Measurements from ENCODE around the gene FOXD4. TPM values are rescaled to one million over a fixed set of nuclear protein-coding genes. Genes with fewer than 3 reads are reported as not detected.
A peak's percentile ranks its signal among the peaks of the same experiment; 100 is the strongest.
"Not testable (repeated sequence)": the region's sequence is repeated elsewhere in the genome, so short reads cannot be mapped to it uniquely, and the experiment has no call there.

The FOXD4 gene
- total RNA-seq, 1 experiment from 2014 or later = 1.4 TPM

DNA sequence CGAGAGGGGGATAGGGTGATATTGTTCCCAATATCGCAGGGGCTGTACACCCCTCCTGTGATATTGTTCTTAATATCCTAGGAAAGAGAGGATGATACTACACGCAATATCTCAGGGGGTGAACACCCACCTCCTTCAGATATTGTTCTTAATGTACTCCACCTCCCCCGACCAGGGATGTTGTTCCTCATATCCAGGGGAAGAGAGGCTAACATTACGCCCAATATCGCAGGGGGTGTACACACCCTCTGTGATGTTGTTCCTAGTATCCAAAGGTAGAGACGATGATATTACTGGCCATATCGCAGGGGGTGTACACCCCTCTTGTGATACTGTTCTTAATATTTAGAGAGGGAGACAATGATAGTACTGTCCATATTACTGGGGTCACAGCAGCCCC is 12.2 kb downstream of the FOXD4 start:
- not testable (repeated sequence) for DNase-seq

DNA sequence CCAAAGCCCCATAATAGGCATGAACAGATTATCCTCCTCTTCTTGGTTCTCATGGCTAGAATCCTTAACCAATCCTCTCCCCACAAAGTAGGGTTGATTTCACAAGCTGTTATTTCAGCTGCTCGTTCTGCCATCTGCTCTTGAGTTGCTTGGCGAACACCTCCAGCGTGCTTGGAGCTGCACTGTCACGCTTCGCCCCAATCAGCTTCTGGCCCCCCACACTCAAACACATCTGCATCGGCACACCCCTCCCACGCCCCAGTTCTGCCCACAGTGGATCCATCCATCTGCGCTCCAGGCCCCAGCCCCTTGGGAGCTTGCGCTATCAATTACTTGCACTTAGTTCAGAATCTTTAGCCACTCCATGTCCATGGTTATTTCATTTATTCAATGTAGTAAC is 17.8 kb downstream of the FOXD4 start:
- not testable (repeated sequence) for H3K9me3 ChIP-seq (replicated peaks); H3K4me1 ChIP-seq; H3K4me3 ChIP-seq; H3K27me3 ChIP-seq; H3K36me3 ChIP-seq
- DNase-seq = peak in 1 of 2 experiments; percentile 86
- peak overlapping the region; percentile 97 for H3K27ac ChIP-seq

More for the DNA sequence above, 12.2 kb downstream of the FOXD4 start:
- H3K4me1 ChIP-seq; H3K27ac ChIP-seq; H3K9me3 ChIP-seq (replicated peaks); H3K4me3 ChIP-seq; H3K36me3 ChIP-seq; H3K27me3 ChIP-seq: not testable (repeated sequence)

GRCh38 chr9:99867-100266 is 18.4 kb downstream of the FOXD4 start:
- Histone ChIP-seq H3K4me3 (peak overlapping the region; percentile 33), H3K27ac (peak overlapping the region; percentile 97)
- DNase-seq = peak; percentile 91
- H3K27me3 ChIP-seq; H3K36me3 ChIP-seq; H3K4me1 ChIP-seq; H3K9me3 ChIP-seq (replicated peaks): not testable (repeated sequence)

GRCh38 chr9:98775-99174 is 19.4 kb downstream of the FOXD4 start:
- DNase-seq; H3K36me3 ChIP-seq; H3K4me1 ChIP-seq; H3K9me3 ChIP-seq (replicated peaks); H3K4me3 ChIP-seq; H3K27ac ChIP-seq; H3K27me3 ChIP-seq: not testable (repeated sequence)

GRCh38 chr9:94992-95391 is 23.2 kb downstream of the FOXD4 start:
- not testable (repeated sequence) for DNase-seq; H3K4me3 ChIP-seq; H3K27ac ChIP-seq; H3K27me3 ChIP-seq; H3K4me1 ChIP-seq; H3K36me3 ChIP-seq; H3K9me3 ChIP-seq (replicated peaks)

- not testable (repeated sequence) for H3K9me3 ChIP-seq (replicated peaks); H3K27ac ChIP-seq; H3K4me1 ChIP-seq; H3K27me3 ChIP-seq; H3K36me3 ChIP-seq; H3K4me3 ChIP-seq
- DNase-seq = peak in 1 of 2 experiments; percentile 14
Observed at GRCh38 chr9:94323-94722, 23.9 kb downstream of the FOXD4 start.

DNA sequence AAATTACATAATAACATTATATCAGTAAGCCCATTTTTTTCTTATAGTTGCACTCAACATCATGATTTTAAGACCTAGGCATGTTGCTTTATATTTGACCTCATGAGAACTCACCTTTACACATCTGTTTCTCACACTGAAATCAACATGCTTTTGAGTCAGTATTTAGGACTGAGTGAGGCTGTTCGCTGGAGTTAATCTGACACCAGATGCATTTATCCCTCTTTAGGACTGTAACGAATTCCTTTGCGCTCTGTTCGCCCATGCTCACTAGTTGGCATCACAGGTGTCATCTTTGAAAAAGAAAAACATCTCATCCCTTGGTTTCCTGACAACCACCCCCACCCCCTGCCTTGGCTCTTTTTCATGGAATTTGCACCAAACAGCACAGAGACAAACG is 24.3 kb downstream of the FOXD4 start:
- not testable (repeated sequence) for H3K4me1 ChIP-seq; H3K9me3 ChIP-seq (replicated peaks); H3K4me3 ChIP-seq; H3K27me3 ChIP-seq; H3K27ac ChIP-seq; H3K36me3 ChIP-seq
- peak; percentile 31 to 64 for DNase-seq

GRCh38 chr9:90851-91250 is 27.4 kb downstream of the FOXD4 start:
- H3K4me1 ChIP-seq; H3K4me3 ChIP-seq; H3K27ac ChIP-seq; H3K9me3 ChIP-seq (replicated peaks); H3K27me3 ChIP-seq; H3K36me3 ChIP-seq; DNase-seq: not testable (repeated sequence)

DNA sequence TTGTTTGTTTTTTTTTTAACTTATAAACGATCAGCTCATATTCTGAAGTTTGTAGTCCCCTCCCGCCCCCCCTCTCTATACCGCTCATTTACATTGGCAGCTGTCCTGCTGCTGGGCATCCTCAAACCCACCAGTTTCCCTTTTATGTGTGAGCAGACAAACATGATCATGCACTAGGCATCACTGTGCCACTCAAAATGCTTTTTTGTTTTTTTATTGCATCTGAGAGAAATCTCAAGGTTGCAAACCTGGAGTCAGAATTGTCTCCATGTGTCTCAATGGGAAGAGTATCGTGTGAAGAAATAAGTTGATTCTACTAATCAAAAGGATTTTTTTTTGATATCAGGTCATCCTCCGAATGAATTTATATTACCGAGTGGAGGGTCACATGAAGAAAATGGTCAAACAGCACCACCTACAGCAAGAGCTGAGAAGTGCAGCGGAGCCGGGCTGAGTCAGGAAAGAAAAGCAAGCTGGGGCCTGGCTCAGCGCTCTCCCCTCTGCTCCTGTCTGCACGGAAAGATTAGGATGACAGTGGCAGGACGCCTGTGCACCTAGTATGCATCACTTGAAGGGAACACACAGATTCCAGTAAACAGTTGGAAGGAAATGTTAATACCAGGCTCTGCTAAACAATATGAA is 29.7 kb downstream of the FOXD4 start:
- peak in 1 of 2 experiments; percentile 5 for DNase-seq
- not testable (repeated sequence) for H3K9me3 ChIP-seq (replicated peaks); H3K4me3 ChIP-seq; H3K4me1 ChIP-seq; H3K27ac ChIP-seq; H3K36me3 ChIP-seq; H3K27me3 ChIP-seq

DNA sequence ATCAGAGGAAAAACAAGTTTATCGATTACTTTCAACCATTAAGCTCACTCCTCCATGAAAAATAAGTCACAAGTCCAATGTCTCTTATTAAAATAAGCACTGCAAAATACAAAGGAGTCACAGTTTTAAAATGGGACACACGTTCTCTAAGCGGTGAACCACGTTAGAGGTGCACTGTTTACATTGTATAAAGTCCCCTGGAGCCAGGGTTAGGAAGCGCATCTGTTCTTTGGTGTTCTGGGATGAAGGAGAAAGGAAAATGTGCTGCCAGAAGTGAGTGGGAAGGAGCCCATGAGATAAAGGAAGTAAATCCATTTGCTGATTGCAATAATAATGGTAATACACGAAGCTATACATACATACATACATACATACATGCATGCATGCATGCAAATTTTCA is 30.4 kb downstream of the FOXD4 start:
- not testable (repeated sequence) for H3K9me3 ChIP-seq (replicated peaks); H3K27me3 ChIP-seq; H3K36me3 ChIP-seq; H3K4me3 ChIP-seq; DNase-seq; H3K27ac ChIP-seq; H3K4me1 ChIP-seq

DNA sequence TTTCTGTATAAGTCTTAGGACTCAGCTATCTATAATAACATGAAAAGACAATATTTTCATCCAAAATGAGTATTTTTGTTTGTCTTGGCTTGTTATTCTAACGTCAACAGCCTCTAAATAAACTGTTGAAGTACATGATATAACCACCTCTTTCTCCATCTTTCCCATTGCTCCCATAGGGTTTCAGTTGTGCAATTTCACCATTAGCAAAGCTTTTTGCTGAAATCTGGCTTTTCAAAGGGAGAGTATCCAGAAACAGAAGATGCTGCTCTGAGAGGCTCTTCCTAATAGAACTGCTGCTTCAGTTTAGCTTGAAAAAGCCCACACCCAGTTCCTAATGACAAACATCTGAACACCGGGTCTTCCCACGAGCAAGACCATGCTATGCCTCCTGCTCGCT is 31.1 kb downstream of the FOXD4 start:
- not testable (repeated sequence) for H3K27me3 ChIP-seq; H3K36me3 ChIP-seq; DNase-seq; H3K4me3 ChIP-seq; H3K4me1 ChIP-seq; H3K9me3 ChIP-seq (replicated peaks); H3K27ac ChIP-seq

- not testable (repeated sequence) for H3K4me3 ChIP-seq; H3K36me3 ChIP-seq; H3K4me1 ChIP-seq; DNase-seq; H3K9me3 ChIP-seq (replicated peaks); H3K27me3 ChIP-seq; H3K27ac ChIP-seq
Observed at GRCh38 chr9:86697-87096, 31.5 kb downstream of the FOXD4 start.

DNA sequence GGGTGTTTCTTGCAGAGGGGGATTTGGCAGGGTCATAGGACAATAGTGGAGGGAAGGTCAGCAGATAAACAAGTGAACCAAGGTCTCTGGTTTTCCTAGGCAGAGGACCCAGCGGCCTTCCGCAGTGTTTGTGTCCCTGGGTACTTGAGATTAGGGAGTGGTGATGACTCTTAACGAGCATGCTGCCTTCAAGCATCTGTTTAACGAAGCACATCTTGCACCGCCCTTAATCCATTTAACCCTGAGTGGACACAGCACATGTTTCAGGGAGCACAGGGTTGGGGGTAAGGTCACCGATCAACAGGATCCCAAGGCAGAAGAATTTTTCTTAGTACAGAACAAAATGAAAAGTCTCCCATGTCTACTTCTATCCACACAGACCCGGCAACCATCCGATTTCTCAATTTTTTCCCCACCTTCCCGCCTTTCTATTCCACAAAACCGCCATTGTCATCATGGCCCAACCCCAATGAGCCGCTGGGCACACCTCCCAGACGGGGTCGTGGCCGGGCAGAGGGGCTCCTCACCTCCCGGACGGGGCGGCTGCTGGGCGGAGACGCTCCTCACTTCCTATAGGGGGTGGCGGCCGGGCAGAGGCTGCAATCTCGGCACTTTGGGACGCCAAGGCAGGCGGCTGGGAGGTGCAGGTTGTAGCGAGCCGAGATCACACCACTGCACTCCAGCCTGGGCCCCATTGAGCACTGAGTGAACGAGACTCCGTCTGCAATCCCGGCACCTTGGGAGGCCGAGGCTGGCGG is 35.1 kb downstream of the FOXD4 start:
- not testable (repeated sequence) for H3K9me3 ChIP-seq (replicated peaks); H3K27ac ChIP-seq; H3K4me1 ChIP-seq; DNase-seq; H3K36me3 ChIP-seq; H3K4me3 ChIP-seq; H3K27me3 ChIP-seq

- not testable (repeated sequence) for H3K27me3 ChIP-seq; H3K36me3 ChIP-seq; H3K9me3 ChIP-seq (replicated peaks); H3K27ac ChIP-seq; H3K4me1 ChIP-seq; H3K4me3 ChIP-seq; DNase-seq
Observed at GRCh38 chr9:78333-78732, 39.9 kb downstream of the FOXD4 start.

- H3K27ac ChIP-seq; H3K27me3 ChIP-seq; H3K9me3 ChIP-seq (replicated peaks); DNase-seq; H3K4me1 ChIP-seq; H3K4me3 ChIP-seq; H3K36me3 ChIP-seq: not testable (repeated sequence)
Observed at GRCh38 chr9:76389-76788, 41.8 kb downstream of the FOXD4 start.

DNA sequence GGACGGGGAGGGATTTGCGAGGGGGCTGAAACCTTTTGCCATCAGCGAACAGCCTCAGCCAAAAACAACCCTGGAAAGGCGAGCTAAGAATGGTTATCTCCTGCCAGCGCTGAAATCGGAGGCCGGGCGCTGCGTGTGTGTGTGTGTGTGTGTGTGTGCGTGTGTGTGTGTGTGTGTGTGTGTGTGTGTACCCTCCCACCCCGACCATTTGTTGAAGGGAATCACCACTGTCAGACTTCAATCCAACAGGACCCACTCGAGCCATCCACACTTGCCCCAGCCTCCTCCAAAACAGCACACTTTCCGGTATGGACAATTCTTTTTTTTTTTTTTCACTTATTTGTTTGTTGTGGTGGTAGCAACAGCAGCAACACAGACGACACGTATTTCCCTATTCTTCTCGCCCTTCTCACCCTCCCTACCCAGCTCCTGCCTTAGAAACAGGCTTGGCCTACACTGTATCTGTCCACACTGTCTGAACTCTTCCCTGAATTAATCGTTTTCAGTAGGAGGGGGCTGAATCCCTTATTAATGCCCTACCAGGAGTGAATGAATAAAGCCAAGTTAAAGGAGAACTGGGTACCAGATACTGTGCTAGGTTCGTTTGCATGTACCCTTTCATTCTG is 44.2 kb downstream of the FOXD4 start:
- H3K36me3 ChIP-seq; H3K4me1 ChIP-seq; DNase-seq; H3K27me3 ChIP-seq; H3K9me3 ChIP-seq (replicated peaks): not testable (repeated sequence)
- H3K27ac ChIP-seq = peak overlapping the region; percentile 48
- H3K4me3 ChIP-seq = peak overlapping the region; percentile 66

All from SJCRH30 (cell line).